K562 (cell line): ENCODE results near the gene RASGRP4. TPM values are rescaled to one million over a fixed set of nuclear protein-coding genes. Genes with fewer than 3 reads are reported as not detected.
A peak's percentile ranks its signal among the peaks of the same experiment; 100 is the strongest.

Experiments
- EP400 ChIP-seq: fragments of 450-650 bp; IDR thresholded peaks from 2 replicates; pipeline ENCODE4 v1.6.1; 2017; ENCODE audit warnings: antibody characterized with exemption, mild to moderate bottlenecking, moderate library complexity
- ETS1 ChIP-seq: conservative IDR thresholded peaks from 2 replicates; pipeline ENCODE4 v1.6.1; 2011; ENCODE audit warnings: low read depth, mild to moderate bottlenecking, low read length; ENCODE audit not compliant: control insufficient read depth
- GATAD2A ChIP-seq: fragments of 450-650 bp; IDR thresholded peaks from 2 replicates; pipeline ENCODE4 v1.6.1; 2017
- MBD2 ChIP-seq: sonication (generic); IDR thresholded peaks from 2 replicates; pipeline ENCODE4 v1.6.1; 2016; ENCODE audit warnings: low read depth, borderline replicate concordance
- NEUROD1 ChIP-seq: fragments of 150-350 bp; IDR thresholded peaks from 2 replicates; pipeline ENCODE4 v1.6.1; 2014; ENCODE audit warnings: borderline replicate concordance, low read length, low read depth; ENCODE audit not compliant: partially characterized antibody
- NR1H2 ChIP-seq: sonication (generic); formaldehyde crosslinking; IDR thresholded peaks from 2 replicates; pipeline ENCODE4 v1.4.0; 2020; ENCODE audit warnings: mild to moderate bottlenecking, missing genetic modification reagents
- RBM34 ChIP-seq: fragments of 200-400 bp; formaldehyde crosslinking; IDR thresholded peaks from 2 replicates; pipeline ENCODE4 v1.6.1; 2018; ENCODE audit warnings: low read length, borderline replicate concordance; ENCODE audit not compliant: insufficient read depth
- TEAD4 ChIP-seq, 2 experiments: sonication (generic) in 1 of 2; formaldehyde crosslinking in 1 of 2; IDR thresholded peaks; 2 replicates each; pipeline versions ENCODE4 v1.6.1 to v1.8.0; 2012 to 2022; ENCODE audit warnings: borderline replicate concordance in 1 of 2, inconsistent platforms in 1 of 2, low read length in 1 of 2, mild to moderate bottlenecking in 1 of 2, missing genetic modification reagents in 1 of 2
- ZBTB7A ChIP-seq: IDR thresholded peaks from 2 replicates; pipeline ENCODE4 v1.6.1; 2011; ENCODE audit warnings: low read depth, mild to moderate bottlenecking, low read length, moderate library complexity, borderline replicate concordance; ENCODE audit not compliant: control insufficient read depth
- ZNF146 ChIP-seq: IDR thresholded peaks from one replicate; pipeline ENCODE4 v1.6.1; 2018; ENCODE audit warnings: missing compliant biosample characterization; ENCODE audit not compliant: unreplicated experiment
- polyA plus RNA-seq, 8 experiments: library from polyadenylated mRNA; depleted of rRNA in 4 of 8; stranded (reverse) in 5 of 8; unstranded in 3 of 8; fragments of >200 nt; fragmentation: Nextera tagmentation in 2 of 8; fragmentation: Illumina TruSeq in 1 of 8; extraction: Ambion mirVana in 2 of 8; extraction: Trizol in 1 of 8; gene quantifications; 2 replicates each; pipeline versions ENCODE4 v1.2.1 to v1.2.3, GENCODE V29; 2011 to 2014; ENCODE audit warnings: inconsistent platforms in 1 of 8, missing spikeins in 1 of 8
- total RNA-seq, 7 experiments: library from RNA; depleted of rRNA in 6 of 7; stranded (reverse); fragments of >200 nt in 6 of 7; fragmentation: Illumina TruSeq in 2 of 7; extraction: Trizol in 2 of 7; gene quantifications; 2 replicates each; pipeline versions ENCODE4 v1.2.1 to v1.2.3, GENCODE V29; 2011 to 2021; ENCODE audit warnings: low replicate concordance in 1 of 7
- TF ChIP-seq, protein P1 (sequence below): sonication (generic); formaldehyde crosslinking; IDR thresholded peaks from 2 replicates; pipeline ENCODE4 v1.8.0; 2022; ENCODE audit warnings: mild to moderate bottlenecking, missing genetic modification reagents
- TF ChIP-seq, protein P2 (sequence below): fragments of 250-450 bp; sonication (Bioruptor Pico); IDR thresholded peaks from 2 replicates; pipeline ENCODE4 v1.6.1; 2021; ENCODE audit warnings: mild to moderate bottlenecking

RASGRP4 gene
- total and polyA plus RNA-seq, 9 of the 15 experiments (the other 6 are each of a cell fraction or from before 2014, with no cell fraction given): 0.39 to 4.6 (median 3.8) TPM

DNA sequence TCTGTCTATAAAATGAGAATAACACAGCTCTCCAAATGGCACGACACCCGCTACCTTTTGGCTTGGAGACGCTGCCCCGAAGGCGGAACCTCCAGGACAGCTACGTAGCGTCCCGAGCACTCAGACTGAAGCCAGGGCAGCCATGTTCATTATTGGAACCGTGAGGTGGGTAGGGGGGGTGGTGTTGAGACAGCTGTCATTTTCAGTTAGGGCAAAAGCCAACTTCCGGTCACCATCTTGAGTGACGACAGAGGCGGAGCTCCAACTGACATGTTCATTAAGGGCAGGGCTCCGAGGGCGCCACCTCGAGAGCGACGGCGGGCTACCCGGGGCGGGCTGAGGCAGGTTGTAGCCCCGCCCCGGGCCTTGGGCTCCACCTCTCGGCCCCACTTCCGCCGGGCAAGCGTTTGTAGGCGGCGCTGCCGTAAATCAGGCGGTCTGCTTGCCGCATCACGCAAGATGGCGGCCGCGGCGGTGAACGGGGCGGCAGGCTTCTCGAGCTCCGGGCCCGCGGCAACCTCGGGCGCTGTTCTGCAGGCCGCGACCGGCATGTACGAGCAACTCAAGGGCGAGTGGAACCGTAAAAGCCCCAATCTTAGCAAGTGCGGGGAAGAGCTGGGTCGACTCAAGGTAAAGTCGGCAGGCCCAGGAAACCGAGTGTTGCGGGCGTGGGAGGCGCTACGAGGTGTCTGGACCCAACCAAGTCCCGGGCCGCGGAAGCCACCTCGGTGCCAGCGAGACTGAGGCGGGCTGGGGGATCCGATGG, 51.5 kb downstream of the RASGRP4 start, which contains the start of gene PSMD8 (continued):
- TF ChIP-seq TEAD4 (IDR thresholded peaks at IDR 0.05; ENCODE audit: low read length) (no peak; the same call in 1 of the 2 replicates), TEAD4 (CRISPR knock-in tag; IDR thresholded peaks at IDR 0.05; ENCODE audit: borderline replicate concordance) (no peak), RBM34 (no peak), ETS1 (peak; percentile 65; the same call in 1 of the 2 replicates), MBD2 (peak; percentile 70; the same call in 1 of the 2 replicates), EP400 (peak; percentile 93), ZNF146 (CRISPR knock-in tag) (no peak), NR1H2 (CRISPR knock-in tag) (0 out of 2 replicates have a peak, but pooled peaks have one; percentile 29), GATAD2A (no peak), NEUROD1 (no peak), ZBTB7A (no peak)
- TF ChIP-seq, protein P1, sequence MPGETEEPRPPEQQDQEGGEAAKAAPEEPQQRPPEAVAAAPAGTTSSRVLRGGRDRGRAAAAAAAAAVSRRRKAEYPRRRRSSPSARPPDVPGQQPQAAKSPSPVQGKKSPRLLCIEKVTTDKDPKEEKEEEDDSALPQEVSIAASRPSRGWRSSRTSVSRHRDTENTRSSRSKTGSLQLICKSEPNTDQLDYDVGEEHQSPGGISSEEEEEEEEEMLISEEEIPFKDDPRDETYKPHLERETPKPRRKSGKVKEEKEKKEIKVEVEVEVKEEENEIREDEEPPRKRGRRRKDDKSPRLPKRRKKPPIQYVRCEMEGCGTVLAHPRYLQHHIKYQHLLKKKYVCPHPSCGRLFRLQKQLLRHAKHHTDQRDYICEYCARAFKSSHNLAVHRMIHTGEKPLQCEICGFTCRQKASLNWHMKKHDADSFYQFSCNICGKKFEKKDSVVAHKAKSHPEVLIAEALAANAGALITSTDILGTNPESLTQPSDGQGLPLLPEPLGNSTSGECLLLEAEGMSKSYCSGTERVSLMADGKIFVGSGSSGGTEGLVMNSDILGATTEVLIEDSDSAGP: 0 out of 2 replicates have a peak, but pooled peaks have one; percentile 24
- TF ChIP-seq, protein P2, sequence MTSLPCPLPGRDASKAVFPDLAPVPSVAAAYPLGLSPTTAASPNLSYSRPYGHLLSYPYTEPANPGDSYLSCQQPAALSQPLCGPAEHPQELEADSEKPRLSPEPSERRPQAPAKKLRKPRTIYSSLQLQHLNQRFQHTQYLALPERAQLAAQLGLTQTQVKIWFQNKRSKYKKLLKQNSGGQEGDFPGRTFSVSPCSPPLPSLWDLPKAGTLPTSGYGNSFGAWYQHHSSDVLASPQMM (CRISPR knock-in tag): no peak
